Measurements from ENCODE around the gene TSPAN18.

The TSPAN18 gene

GRCh38 chr11:44777209-44778194 lies 50.7 kb downstream of the TSPAN18 start:
- no peak overlapping the region for H3K4me3 ChIP-seq (ENCODE audit: control insufficient read depth, low read depth, low read length)
- TF ChIP-seq CTCF (conservative IDR thresholded peaks at IDR 0.05; ENCODE audit: control insufficient read depth, insufficient read depth, low read depth, low read length): no peak
- no peak for DNase-seq (ENCODE audit: low read depth)

DNA sequence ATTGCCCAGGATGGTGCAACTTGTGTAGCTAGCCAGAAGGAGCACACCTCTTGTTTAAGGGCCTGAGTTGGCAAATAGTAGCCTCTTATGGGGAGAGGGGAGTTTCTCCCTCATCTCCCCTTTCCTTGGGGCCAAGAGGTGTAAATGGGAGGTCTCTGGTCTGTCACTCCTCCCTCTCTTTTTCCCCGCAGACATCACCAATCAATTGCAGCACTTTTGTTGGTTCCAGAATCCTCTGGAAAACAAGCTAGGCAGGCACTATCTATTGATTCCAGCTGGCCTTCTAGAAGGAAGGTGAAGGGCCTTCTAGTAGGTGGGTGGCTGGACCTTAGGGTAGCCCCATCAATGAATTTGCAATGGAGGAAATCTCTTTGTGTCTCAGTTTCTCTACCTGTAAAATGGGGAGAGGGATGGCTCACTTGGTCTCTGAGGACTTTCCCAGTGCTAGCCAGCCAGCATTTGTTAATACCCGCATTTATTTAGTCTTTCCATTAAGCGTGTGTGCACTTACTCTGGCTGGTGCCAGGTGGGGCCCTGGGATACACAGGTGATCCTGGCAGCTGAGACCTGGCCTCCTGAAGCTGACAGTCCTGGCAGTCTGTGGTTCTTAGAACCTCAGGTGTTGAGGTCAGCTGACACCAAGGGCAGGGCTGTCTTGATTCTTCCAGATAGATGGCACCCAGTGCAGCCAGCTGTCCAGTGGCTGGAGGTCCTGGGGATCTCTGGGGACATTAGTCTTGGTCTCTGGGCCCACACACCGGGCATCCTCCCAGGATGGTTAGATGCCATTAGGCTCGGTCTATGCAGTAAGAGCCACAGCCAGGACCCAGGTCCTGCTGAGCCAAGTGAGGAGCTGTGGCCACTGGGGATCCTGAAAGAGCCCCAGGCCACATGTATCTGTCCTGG lies 51.7 kb downstream of the TSPAN18 start:
- H3K4me3 ChIP-seq (ENCODE audit: control insufficient read depth, low read depth, low read length): no peak overlapping the region
- DNase-seq (ENCODE audit: low read depth): no peak
- TF ChIP-seq CTCF (conservative IDR thresholded peaks at IDR 0.05; ENCODE audit: control insufficient read depth, insufficient read depth, low read depth, low read length): no peak

DNA sequence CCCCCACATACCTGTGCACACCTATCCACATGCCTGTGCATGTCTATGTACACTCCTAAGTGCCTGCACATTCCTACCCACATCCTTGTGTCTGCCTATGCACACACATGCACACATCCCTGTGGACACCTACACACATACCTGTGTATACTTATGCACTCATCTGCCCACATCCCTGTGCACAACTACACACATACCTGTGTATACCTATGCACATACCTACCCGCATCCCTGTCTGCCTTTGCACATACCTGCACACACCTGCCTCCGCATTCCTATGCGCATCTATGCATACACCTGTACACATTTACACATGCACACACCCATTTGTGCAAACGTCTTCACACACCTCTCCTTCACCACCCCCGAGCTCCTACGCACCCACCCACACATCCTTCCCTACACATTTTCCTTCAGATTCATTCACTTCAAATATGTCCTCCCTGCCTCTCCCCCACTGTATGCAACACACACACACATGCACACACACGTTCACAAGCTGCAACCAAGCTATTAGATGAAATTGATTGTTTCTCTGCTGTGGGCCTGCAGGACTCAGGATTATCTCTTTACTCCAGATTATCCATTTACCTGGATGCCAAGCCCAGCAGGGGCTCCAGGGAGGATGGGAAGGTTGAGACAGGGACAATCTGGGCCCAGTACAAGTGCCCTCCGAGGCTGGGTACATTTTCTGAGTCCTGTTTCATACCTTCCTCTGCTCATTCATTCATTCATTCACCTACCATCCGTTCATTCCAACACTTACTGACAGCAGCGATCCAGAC lies 53.2 kb downstream of the TSPAN18 start:
- TF ChIP-seq CTCF (conservative IDR thresholded peaks at IDR 0.05; ENCODE audit: control insufficient read depth, insufficient read depth, low read depth, low read length): no peak
- no peak for DNase-seq (ENCODE audit: low read depth)

DNA sequence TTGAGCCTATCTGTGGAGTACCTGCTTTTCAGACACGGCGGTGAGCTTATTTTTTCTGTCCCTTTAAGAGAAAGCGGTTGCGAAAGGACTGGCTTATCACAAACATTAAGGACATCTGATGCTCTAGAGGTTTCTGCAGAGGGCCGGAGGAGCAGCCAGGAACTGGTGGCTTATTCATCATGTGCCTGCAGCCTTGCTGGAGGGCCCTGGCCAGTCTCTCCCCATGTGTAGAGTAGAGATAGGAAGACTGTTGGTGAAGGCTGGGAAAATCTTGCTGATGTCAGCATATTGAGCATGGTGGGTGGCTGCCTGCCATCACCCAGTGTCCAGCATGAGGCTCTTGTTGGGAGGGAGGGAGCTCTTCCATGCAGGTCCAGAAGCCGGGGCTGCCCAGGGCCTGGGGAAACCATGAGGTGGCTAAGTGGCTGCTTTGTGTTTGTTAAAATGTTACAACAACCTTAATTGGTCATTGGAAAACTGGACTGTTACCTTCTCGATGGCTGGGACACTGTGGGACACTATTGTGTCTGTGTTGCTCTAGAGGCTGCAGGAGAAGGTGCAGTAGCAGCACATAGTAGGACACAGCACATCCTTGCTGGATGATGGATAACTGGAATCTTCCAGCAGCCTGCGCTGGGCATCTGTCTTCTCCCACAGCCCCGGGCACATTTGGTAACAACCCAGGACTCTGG lies 54.3 kb downstream of the TSPAN18 start:
- no peak for TF ChIP-seq CTCF (conservative IDR thresholded peaks at IDR 0.05; ENCODE audit: control insufficient read depth, insufficient read depth, low read depth, low read length)
- H3K4me3 ChIP-seq (ENCODE audit: control insufficient read depth, low read depth, low read length): no peak overlapping the region
- DNase-seq (ENCODE audit: low read depth): no peak

More for the DNA sequence above, 53.2 kb downstream of the TSPAN18 start:
- H3K4me3 ChIP-seq (ENCODE audit: control insufficient read depth, low read depth, low read length): no peak overlapping the region

GRCh38 chr11:44781655-44782054 lies 54.9 kb downstream of the TSPAN18 start:
- H3K4me3 ChIP-seq (ENCODE audit: control insufficient read depth, low read depth, low read length): no peak overlapping the region
- TF ChIP-seq CTCF (conservative IDR thresholded peaks at IDR 0.05; ENCODE audit: control insufficient read depth, insufficient read depth, low read depth, low read length): no peak
- no peak for DNase-seq (ENCODE audit: low read depth)

Measured in fibroblast of mammary gland (primary cell).